GM12874 (cell line): ENCODE measurements around the gene TPK1.

Experiments
- CTCF ChIP-seq: IDR thresholded peaks from 2 replicates; pipeline ENCODE4 v1.5.1; 2011; ENCODE audit warnings: low read depth, mild to moderate bottlenecking, control low read depth, low read length, moderate library complexity; ENCODE audit not compliant: insufficient read depth

The TPK1 gene

GRCh38 chr7:144545330-144545729 is 290.5 kb downstream of the TPK1 start:
- no peak for TF ChIP-seq CTCF

GRCh38 chr7:144534655-144535395 is 301.0 kb downstream of the TPK1 start:
- no peak for TF ChIP-seq CTCF

GRCh38 chr7:144534196-144534595 is 301.7 kb downstream of the TPK1 start:
- no peak for TF ChIP-seq CTCF

- TF ChIP-seq CTCF: no peak
Observed at GRCh38 chr7:144531181-144531580, 304.7 kb downstream of the TPK1 start.

GRCh38 chr7:144529269-144529926 is 306.5 kb downstream of the TPK1 start:
- no peak for TF ChIP-seq CTCF

- no peak for TF ChIP-seq CTCF
Observed at GRCh38 chr7:144528536-144529045, 307.3 kb downstream of the TPK1 start.

- TF ChIP-seq CTCF: no peak
Observed at GRCh38 chr7:144527051-144527471, 308.8 kb downstream of the TPK1 start.
